Epithelial cell of proximal tubule (primary cell): ENCODE data around the gene SBNO2. TPM values are rescaled to one million over a fixed set of nuclear protein-coding genes. Genes with fewer than 3 reads are reported as not detected.
A peak's percentile ranks its signal among the peaks of the same experiment; 100 is the strongest.

Source experiments
- DNase-seq: peaks from one replicate; pipeline ENCODE4 v3.0.0-alpha.2; 2011; ENCODE audit warnings: low read depth
- H3K4me3 ChIP-seq: 2 replicates; pipeline ENCODE4 v1.5.1; 2011; ENCODE audit warnings: low read depth, mild to moderate bottlenecking, low read length
- total RNA-seq: library from RNA; depleted of rRNA; stranded (reverse); fragments of >200 nt; gene quantifications from 2 replicates; pipeline ENCODE4 v1.2.3, GENCODE V29; 2015
- TF ChIP-seq, protein P1 (sequence below): conservative IDR thresholded peaks from 2 replicates; pipeline ENCODE4 v1.5.1; 2012; ENCODE audit warnings: low read depth, mild to moderate bottlenecking, low read length

SBNO2 gene
- total RNA-seq, 1 donor from 2014 or later: 56.2 TPM

DNA sequence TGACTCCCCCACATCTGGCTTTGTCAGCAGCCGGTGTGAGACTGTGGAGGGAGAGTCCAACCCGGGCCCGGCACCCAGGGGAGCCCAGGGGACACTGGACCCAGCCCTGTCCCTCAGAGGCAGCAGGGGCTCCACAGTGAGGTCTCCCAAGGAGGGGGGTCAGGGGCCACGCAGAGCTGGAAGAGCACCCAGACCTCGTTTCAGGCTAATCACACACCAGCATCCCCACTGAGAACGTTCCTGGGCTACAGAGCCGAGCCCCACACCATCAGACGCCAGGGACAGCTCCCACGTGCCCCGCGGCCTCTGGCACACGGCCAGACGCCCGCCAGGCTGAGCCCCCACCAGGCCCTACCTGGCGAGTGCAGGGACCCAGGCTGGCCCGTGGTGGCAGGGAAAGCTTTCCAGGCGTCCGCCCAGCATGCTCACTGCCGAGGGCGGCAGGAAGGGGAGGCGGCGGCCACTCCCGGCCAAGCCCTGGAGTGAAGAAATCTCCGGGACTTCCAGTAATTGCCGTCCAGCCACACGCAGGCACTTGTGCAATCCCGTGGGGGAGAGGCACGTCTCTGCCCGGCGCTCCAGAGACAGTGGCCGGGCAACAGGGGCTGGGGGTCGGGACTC lies 19.2 kb downstream of the SBNO2 start:
- TF ChIP-seq, protein P1, sequence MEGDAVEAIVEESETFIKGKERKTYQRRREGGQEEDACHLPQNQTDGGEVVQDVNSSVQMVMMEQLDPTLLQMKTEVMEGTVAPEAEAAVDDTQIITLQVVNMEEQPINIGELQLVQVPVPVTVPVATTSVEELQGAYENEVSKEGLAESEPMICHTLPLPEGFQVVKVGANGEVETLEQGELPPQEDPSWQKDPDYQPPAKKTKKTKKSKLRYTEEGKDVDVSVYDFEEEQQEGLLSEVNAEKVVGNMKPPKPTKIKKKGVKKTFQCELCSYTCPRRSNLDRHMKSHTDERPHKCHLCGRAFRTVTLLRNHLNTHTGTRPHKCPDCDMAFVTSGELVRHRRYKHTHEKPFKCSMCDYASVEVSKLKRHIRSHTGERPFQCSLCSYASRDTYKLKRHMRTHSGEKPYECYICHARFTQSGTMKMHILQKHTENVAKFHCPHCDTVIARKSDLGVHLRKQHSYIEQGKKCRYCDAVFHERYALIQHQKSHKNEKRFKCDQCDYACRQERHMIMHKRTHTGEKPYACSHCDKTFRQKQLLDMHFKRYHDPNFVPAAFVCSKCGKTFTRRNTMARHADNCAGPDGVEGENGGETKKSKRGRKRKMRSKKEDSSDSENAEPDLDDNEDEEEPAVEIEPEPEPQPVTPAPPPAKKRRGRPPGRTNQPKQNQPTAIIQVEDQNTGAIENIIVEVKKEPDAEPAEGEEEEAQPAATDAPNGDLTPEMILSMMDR: no peak
- DNase-seq: no peak
- H3K4me3 ChIP-seq: peak overlapping the region; percentile 15

DNA sequence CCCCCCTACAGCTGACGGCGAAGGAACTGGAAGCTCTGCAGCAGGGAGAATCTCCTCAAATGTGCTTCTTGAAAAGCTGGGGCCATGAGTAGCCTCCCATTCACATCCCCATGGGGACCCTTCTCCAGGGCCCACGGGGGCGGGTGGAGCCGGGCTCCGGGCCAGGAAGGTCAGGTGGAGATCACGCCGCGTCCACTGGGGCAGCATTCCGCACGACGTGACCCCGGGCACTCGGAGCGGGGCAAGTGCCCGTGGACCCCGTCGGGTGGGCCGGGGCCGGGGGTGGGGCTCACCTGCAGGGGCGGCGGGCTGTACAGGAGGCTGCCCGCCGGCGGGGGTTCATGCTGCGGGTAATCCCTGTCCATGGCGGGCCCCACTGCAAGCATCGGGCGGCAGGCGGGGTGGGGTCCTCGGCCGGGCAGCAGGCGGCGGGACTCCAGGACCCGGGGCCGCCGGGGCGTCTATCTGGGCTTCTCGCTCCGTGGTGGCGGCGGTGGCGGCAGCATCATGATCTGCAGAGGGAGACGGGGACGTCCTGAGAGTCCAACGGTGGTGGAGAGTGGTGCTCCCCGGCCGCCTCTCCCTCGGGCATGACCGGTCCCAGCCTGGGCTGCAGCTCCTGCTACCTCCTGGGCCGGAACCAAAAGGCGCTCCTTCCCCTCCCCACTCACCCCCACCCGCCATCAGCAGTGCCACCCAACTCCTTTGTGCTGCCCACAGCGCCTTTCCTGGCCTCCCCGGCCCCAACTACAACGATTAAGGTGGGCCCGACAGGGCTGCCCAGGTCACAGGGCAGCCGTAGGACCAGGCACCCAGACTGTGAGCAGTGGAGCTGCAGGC lies 20.0 kb downstream of the SBNO2 start:
- DNase-seq: no peak
- TF ChIP-seq, protein P1: no peak
- H3K4me3 ChIP-seq: no peak overlapping the region

DNA sequence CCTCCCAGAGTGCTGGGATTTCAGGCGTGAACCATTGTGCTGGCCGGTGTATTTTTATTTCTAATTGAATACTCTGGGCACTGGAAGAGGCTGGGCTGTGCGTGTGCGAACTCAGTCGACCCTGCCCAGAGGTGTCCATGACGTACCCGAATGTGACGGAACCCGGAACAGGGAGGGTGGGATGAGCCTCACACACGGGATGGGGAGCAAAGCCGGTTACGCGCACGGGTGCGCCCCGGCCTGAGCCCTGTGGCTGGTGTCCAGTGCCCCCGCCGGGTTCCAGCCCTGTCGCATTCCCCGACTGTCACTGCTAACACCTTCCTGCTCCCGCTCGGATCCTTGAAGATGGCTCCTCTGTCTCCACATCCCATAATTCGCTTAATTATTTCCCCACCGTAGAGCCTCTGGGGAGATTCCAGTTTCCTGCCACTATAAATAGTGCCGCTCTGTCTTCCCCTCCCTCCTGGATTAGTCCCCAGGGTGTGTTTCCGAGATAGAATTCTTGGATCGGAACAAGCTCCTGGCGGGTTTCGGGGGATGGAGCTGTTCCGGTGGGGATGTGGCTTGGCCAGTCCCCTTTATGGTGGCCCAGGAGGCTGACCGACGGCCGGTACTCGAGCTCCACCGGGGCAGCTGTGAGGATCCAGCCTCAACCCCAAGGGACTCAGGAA lies 22.0 kb downstream of the SBNO2 start:
- no peak for DNase-seq
- no peak overlapping the region for H3K4me3 ChIP-seq
- TF ChIP-seq, protein P1: no peak

DNA sequence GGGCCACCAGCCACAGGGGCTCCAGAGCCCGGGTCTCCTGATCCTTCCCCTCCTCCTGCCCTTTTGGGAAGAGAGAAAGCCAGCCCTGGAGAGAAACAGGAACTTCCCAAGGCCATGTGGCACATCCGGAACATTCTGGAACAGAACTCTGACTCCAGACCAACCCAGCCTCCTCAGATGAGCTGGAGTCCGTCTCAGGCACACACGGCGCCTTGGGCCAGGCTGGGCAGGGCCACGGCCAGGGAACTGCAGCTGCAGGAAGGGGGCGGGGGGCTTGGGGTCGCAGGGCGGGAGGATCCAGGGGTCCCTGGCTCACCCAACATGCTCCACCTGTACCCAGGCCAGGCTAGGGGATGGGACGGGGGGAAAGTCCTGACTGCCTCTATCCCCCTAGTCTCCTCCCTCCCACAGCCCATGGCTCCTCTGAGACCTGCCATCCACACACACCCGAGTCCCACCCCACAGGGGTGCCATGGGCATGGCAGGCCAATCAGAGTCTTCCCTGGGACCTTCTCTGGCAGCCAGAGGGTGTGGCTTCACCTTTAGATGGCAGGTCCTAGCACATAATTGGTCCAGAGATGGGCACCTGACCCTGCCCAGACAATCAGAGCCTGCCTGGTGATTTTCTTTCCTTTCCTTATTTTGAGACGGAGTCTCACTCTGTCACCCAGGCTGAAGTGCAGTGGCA lies 22.9 kb downstream of the SBNO2 start:
- no peak overlapping the region for H3K4me3 ChIP-seq
- no peak for DNase-seq
- TF ChIP-seq, protein P1: no peak

DNA sequence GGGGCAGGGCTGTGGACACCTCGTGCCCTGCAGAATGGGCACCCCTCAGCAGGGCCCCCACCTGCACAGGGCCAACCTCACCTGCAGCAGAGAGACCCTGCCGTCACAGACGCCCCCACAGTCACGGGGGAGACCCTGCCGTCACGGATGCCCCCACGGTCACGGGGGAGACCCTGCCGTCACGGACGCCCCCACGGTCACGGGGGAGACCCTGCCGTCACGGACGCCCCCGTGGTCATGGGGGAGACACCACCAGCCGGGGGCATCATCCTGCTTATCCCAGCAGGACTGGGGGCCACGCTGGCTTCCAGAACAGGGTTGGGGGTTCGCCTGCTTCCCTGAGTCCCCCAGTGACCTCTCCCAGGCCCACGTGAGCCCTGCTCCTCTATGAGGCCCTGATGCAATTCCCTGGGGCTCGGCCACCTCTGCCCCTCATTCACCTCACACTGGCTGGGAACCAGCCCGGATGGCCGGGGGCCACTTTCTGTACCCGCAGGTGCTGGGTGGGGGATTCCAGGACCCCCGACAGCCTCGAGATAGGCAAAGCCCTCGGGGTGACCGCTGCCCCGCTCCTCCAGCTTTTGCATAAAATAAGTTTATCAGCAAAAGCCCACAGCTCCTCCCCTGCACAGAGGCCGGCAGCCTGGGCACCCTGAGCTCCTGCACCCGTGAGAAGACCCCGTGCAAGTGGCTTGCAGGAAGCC lies 23.6 kb downstream of the SBNO2 start:
- TF ChIP-seq, protein P1: no peak
- DNase-seq: no peak
- no peak overlapping the region for H3K4me3 ChIP-seq
